ENCODE measurements around the gene TTLL11. TPM values are rescaled to one million over a fixed set of nuclear protein-coding genes. Genes with fewer than 3 reads are reported as not detected.

TTLL11 gene
- total and polyA plus RNA-seq, 2 of the 8 experiments (the other 6 are each of a cell fraction or from before 2014, with no cell fraction given) = 0.56 to 0.80 TPM

DNA sequence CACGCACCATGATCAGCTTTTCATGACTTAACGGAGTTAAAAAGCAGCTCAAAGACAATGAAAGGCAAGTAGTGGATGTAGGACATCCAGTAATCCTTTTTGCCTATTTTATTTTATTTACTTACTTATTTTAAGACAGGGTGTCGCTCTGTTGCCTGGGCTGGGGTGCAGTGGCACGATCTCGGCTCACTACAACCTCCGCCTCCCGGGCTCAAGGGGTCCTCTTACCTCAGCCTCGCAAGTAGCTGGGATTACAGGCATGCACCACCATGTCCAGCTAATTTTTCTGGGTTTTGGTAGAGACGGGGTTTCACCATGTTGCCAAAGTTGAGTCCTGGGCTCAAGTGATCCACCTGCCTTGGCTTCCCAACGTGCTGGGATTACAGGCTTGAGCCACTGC lies 292.7 kb downstream of the TTLL11 start:
- Histone ChIP-seq H3K79me1 (ENCODE audit: low read depth, low read length) (no peaks in the 10 kb centered on the region), H3K23me2 (ENCODE audit: low read depth, low read length) (no peaks in the 10 kb centered on the region), H4K5ac (ENCODE audit: insufficient read length, low read depth, low read length) (no peak overlapping the region), H2BK120ac (replicated peaks; ENCODE audit: low read depth, low read length) (no peak overlapping the region), H3K36me3 (ENCODE audit: control insufficient read depth in 2 of 4, insufficient read depth in 4 of 4, low read length in 3 of 4) (no peaks in the 10 kb centered on the region), H2BK20ac (ENCODE audit: low read length) (no peak overlapping the region), H3K27me3 (replicated peaks in 1 of 4; ENCODE audit: control insufficient read depth in 3 of 4, extremely low read depth in 1 of 4, insufficient read depth in 3 of 4, low read length in 3 of 4) (no peaks in the 10 kb centered on the region), H2AFZ (ENCODE audit: low read length) (no peak overlapping the region), H3K4me1 (replicated peaks in 1 of 4; ENCODE audit: control insufficient read depth in 3 of 4, insufficient read depth in 4 of 4, low read length in 3 of 4) (peaks cover 0 to 5% (median 1%) of the 10 kb centered on the region in 4 experiments; a peak in 1 of 7 replicates), H3K23ac (ENCODE audit: insufficient read length) (no peak overlapping the region), H3K18ac (ENCODE audit: extremely low read depth, low read length) (no peak overlapping the region), H4K8ac (ENCODE audit: extremely low read depth, insufficient read depth, low read length) (no peak overlapping the region), H2BK12ac (ENCODE audit: low read depth, low read length) (no peak overlapping the region), H3K9ac (replicated peaks in 1 of 4; ENCODE audit: extremely low read depth in 1 of 4, low read depth in 3 of 4, low read length in 3 of 4) (no peak overlapping the region), H3K9me3 (ENCODE audit: insufficient read depth in 2 of 2, low read depth in 1 of 2, low read length in 1 of 2) (0 out of 4 replicates have a peak, but pooled peaks cover 0 to 2% of the 10 kb centered on the region in 2 experiments), H3K56ac (replicated peaks; ENCODE audit: insufficient read length, low read depth, low read length) (no peak overlapping the region), H3K4ac (replicated peaks; ENCODE audit: insufficient read length, low read depth, low read length) (no peak overlapping the region), H4K20me1 (replicated peaks in 1 of 2; ENCODE audit: control insufficient read depth in 1 of 2, insufficient read depth in 2 of 2, low read length in 2 of 2) (no peaks in the 10 kb centered on the region), H2BK15ac (ENCODE audit: low read length) (no peak overlapping the region), H3K4me2 (ENCODE audit: insufficient read depth in 1 of 2, low read depth in 2 of 2, low read length in 2 of 2) (no peak overlapping the region), H2BK5ac (ENCODE audit: low read depth, low read length) (no peak overlapping the region), H3K79me2 (ENCODE audit: control insufficient read depth in 1 of 2, insufficient read depth in 2 of 2, low read length in 2 of 2) (no peaks in the 10 kb centered on the region), H3K4me3 (ENCODE audit: extremely low read depth in 1 of 4, insufficient read depth in 2 of 4, low read depth in 3 of 4, low read length in 4 of 4) (no peak overlapping the region), H3K14ac (ENCODE audit: insufficient read length) (no peak overlapping the region), H2AK5ac (ENCODE audit: low read depth, low read length) (no peak overlapping the region), H3K27ac (ENCODE audit: low read depth, low read length) (no peak overlapping the region), H4K91ac (replicated peaks; ENCODE audit: insufficient read length, low read length) (no peak overlapping the region)
- ChIA-PET CTCF (ENCODE audit: partially characterized antibody) (no interaction called here), POLR2A (ENCODE audit: partially characterized antibody) (no interaction called here)
- FAIRE-seq = no peak
- 89% methylated on average over 10 of the region's 10 CpGs; no CpG with 5 or more reads in 1 of the 2 experiments for WGBS, 2 experiments (ENCODE audit: extremely low coverage in 1 of 2, insufficient coverage in 1 of 2, insufficient read length in 1 of 2, insufficient replicate concordance in 2 of 2, low coverage in 1 of 2, low lambda C conversion rate in 2 of 2, missing lambda C conversion rate in 1 of 2)
- no peak for DNase-seq (ENCODE audit: low read depth in 1 of 2, low spot score in 2 of 2)
- no peak for TF ChIP-seq SP2 (IDR thresholded peaks at IDR 0.05; ENCODE audit: low read length)

All from H1 (cell line).